ENCODE measurements around the gene FUCA1.

- TF ChIP-seq CTCF (IDR thresholded peaks at IDR 0.05) (no peak), POLR2A (IDR thresholded peaks at IDR 0.05) (no peak)
These were observed 30.2 kb downstream of the FUCA1 start for GRCh38 chr1:23837908-23838307.
